MCF 10A (cell line): ENCODE results near the gene AQP3. TPM values are rescaled to one million over a fixed set of nuclear protein-coding genes. Genes with fewer than 3 reads are reported as not detected.
"Not testable (repeated sequence)": the region's sequence is repeated elsewhere in the genome, so short reads cannot be mapped to it uniquely, and the experiment has no call there.

Experiments used
- BruUV-seq: library from RNA; stranded (reverse); fragments of 400-500 nt; replicated peaks from 2 replicates; lab custom pipeline; 2021; lab: Mats Ljungman, UMichigan
- CTCF ChIA-PET: fragments of 300-600 bp; sonication (Branson Sonifier 250); formaldehyde crosslinking; extraction: SDS; loops from one replicate; lab custom pipeline; 2021; ENCODE audit warnings: antibody characterized with exemption, inconsistent platforms; lab: Yijun Ruan, JAX
- POLR2A ChIA-PET: fragments of 300-600, 350-650 bp; sonication (Branson Sonifier 250); formaldehyde crosslinking; extraction: SDS; loops from one replicate; lab custom pipeline; 2020; ENCODE audit warnings: antibody characterized with exemption, inconsistent platforms; lab: Yijun Ruan, JAX
- DNase-seq: peaks from one replicate; pipeline ENCODE4 v3.0.0-alpha.2; 2018; ENCODE audit not compliant: unreplicated experiment
- H3K27ac Mint-ChIP-seq: one replicate; pipeline ENCODE4 v1.8.0; 2022; ENCODE audit warnings: mild to moderate bottlenecking, low read depth, mixed read lengths; ENCODE audit not compliant: unreplicated experiment
- H3K27me3 Mint-ChIP-seq: one replicate; pipeline ENCODE4 v1.8.0; 2022; ENCODE audit warnings: mixed read lengths; ENCODE audit not compliant: insufficient read depth, unreplicated experiment
- H3K36me3 Mint-ChIP-seq: one replicate; pipeline ENCODE4 v1.8.0; 2022; ENCODE audit warnings: mild to moderate bottlenecking, moderate library complexity, mixed read lengths; ENCODE audit not compliant: insufficient read depth, unreplicated experiment
- H3K4me1 Mint-ChIP-seq: one replicate; pipeline ENCODE4 v1.8.0; 2022; ENCODE audit warnings: mixed read lengths; ENCODE audit not compliant: insufficient read depth, unreplicated experiment
- H3K4me3 Mint-ChIP-seq: one replicate; pipeline ENCODE4 v1.8.0; 2022; ENCODE audit warnings: mild to moderate bottlenecking, moderate library complexity, mixed read lengths; ENCODE audit not compliant: unreplicated experiment
- H3K9me3 Mint-ChIP-seq: one replicate; pipeline ENCODE4 v1.8.0; 2022; ENCODE audit warnings: mixed read lengths; ENCODE audit not compliant: unreplicated experiment
- CTCF ChIP-seq: fragments of 200-600 bp; IDR thresholded peaks from one replicate; pipeline ENCODE4 v1.8.0; 2022; ENCODE audit warnings: antibody characterized with exemption, mild to moderate bottlenecking; ENCODE audit not compliant: unreplicated experiment
- intact Hi-C: fragments of 100-400 bp; cut with micrococcal nuclease; formaldehyde crosslinking; loops from 2 replicates; pipeline ENCODE4 v1.14.1; 2022
- total RNA-seq: library from RNA; stranded (reverse); gene quantifications from 2 replicates; pipeline ENCODE4 v1.2.3, GENCODE V29; 2022

AQP3 gene
- total RNA-seq, 1 experiment from 2014 or later: 0.89 TPM

- no peak for DNase-seq
- POLR2A ChIA-PET: no interaction called here
- peaks cover 17% of the 10 kb centered on the region for H3K4me1 Mint-ChIP-seq
- H3K36me3 Mint-ChIP-seq: no peaks in the 10 kb centered on the region
- intact Hi-C loops: no loop called here
- CTCF ChIA-PET: interaction anchor here (1.0 kb wide), 1 partner anchor 11 kb away, joined by 3 read pairs; no protein-coding TSS in a partner anchor
- H3K4me3 Mint-ChIP-seq: no peak overlapping the region
- no peaks in the 10 kb centered on the region for H3K27me3 Mint-ChIP-seq
- no peak overlapping the region for H3K27ac Mint-ChIP-seq
- H3K9me3 Mint-ChIP-seq: no peaks in the 10 kb centered on the region
- no peak for TF ChIP-seq CTCF
- BruUV-seq: no TSS peak
Measured at GRCh38 chr9:33426843-33427293, 20.5 kb downstream of the AQP3 start.

- BruUV-seq: no TSS peak
- CTCF ChIA-PET: no interaction called here
Measured at GRCh38 chr9:33425128-33425533, 22.3 kb downstream of the AQP3 start.

GRCh38 chr9:33424492-33424891 is 22.9 kb downstream of the AQP3 start:
- POLR2A ChIA-PET, CTCF ChIA-PET, H3K27ac Mint-ChIP-seq, H3K36me3 Mint-ChIP-seq, H3K4me1 Mint-ChIP-seq, H3K9me3 Mint-ChIP-seq, DNase-seq, H3K27me3 Mint-ChIP-seq, BruUV-seq, H3K4me3 Mint-ChIP-seq, intact Hi-C loops: not testable (repeated sequence)

More at GRCh38 chr9:33425128-33425533, 22.3 kb downstream of the AQP3 start:
- no peak overlapping the region for H3K27ac Mint-ChIP-seq
- peaks cover 2% of the 10 kb centered on the region for H3K4me1 Mint-ChIP-seq
- no peak for TF ChIP-seq CTCF
- H3K9me3 Mint-ChIP-seq: no peaks in the 10 kb centered on the region
- no peaks in the 10 kb centered on the region for H3K27me3 Mint-ChIP-seq
- no peaks in the 10 kb centered on the region for H3K36me3 Mint-ChIP-seq
- intact Hi-C loops: no loop called here
- POLR2A ChIA-PET: no interaction called here
- H3K4me3 Mint-ChIP-seq: no peak overlapping the region
- DNase-seq: no peak

- BruUV-seq, intact Hi-C loops, H3K27me3 Mint-ChIP-seq, H3K36me3 Mint-ChIP-seq, H3K4me3 Mint-ChIP-seq, H3K27ac Mint-ChIP-seq, DNase-seq, CTCF ChIA-PET, POLR2A ChIA-PET, H3K4me1 Mint-ChIP-seq, H3K9me3 Mint-ChIP-seq: not testable (repeated sequence)
Measured at GRCh38 chr9:33424043-33424442, 23.4 kb downstream of the AQP3 start.

DNA sequence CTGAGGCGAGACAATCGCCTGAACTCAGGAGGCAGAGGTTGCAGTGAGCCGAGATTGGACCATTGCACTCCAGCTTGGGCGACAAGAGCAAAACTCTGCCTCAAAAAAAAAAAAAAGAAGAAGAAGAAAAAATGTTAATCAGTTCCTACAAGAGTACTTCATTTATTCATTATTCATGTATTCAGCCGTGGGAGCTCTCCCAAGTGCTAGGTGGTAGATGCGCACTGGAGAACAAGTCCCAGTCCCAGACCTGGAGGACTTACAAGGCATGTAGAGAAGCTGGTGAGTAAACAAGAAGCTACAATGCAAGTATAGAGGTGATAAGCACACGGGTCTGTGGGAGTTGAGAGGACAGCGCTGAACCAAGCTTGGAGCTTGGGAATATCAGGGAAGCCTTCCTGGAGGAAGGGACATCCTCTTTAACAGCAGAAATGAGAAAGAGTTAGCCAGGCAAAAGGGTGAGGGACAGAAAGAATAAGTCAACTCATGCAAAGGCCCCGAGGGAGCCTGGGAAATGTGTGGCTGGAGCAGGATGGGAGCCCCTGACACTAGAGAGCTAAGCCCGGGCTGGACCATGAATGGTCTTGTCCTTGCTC is 27.6 kb downstream of the AQP3 start:
- DNase-seq: no peak
- no peaks in the 10 kb centered on the region for H3K27me3 Mint-ChIP-seq
- intact Hi-C loops: no loop called here
- POLR2A ChIA-PET: interaction anchor here (1.1 kb wide), 1 partner anchor 54 kb away, joined by 3 read pairs; the partner anchor contains the start of gene NOL6
- CTCF ChIA-PET: interaction anchor here (0.6 to 1.1 kb wide), 3 partner anchors 9 to 32 kb away, joined by 3 to 5 read pairs (median 4); no protein-coding TSS in a partner anchor
- H3K4me1 Mint-ChIP-seq: peaks cover 29% of the 10 kb centered on the region
- no peak overlapping the region for H3K4me3 Mint-ChIP-seq
- no peak for TF ChIP-seq CTCF
- no peaks in the 10 kb centered on the region for H3K9me3 Mint-ChIP-seq
- BruUV-seq: no TSS peak
- no peaks in the 10 kb centered on the region for H3K36me3 Mint-ChIP-seq
- no peak overlapping the region for H3K27ac Mint-ChIP-seq
